ENCODE measurements around the gene RAB5B. TPM values are rescaled to one million over a fixed set of nuclear protein-coding genes. Genes with fewer than 3 reads are reported as not detected.

Gene RAB5B
- 100 to 1,000 TPM in 5 of 7 donors, 10 to 100 TPM in 2; 60.4 to 136 (median 117) TPM for total RNA-seq
- 100 to 1,000 TPM in 1 of 2 donors, 10 to 100 TPM in 1; 81.7 to 217 TPM for polyA plus RNA-seq
- long read RNA-seq, donor 1, full-length matches to known transcripts = 9 of 33 reads
- long read RNA-seq, donor 1, partial matches to known transcripts = 21 of 33 reads
- long read RNA-seq, donor 1, other reads (novel, unspliced or antisense) = 3 of 33 reads
- long read RNA-seq, donor 2, full-length matches to known transcripts = 46 of 152 reads
- long read RNA-seq, donor 2, partial matches to known transcripts = 106 of 152 reads
- long read RNA-seq, donor 2, other reads (novel, unspliced or antisense) = 0 of 152 reads
- long read RNA-seq, donor 3, full-length matches to known transcripts = 133 of 197 reads
- long read RNA-seq, donor 3, partial matches to known transcripts = 48 of 197 reads
- long read RNA-seq, donor 3, other reads (novel, unspliced or antisense) = 16 of 197 reads

DNA sequence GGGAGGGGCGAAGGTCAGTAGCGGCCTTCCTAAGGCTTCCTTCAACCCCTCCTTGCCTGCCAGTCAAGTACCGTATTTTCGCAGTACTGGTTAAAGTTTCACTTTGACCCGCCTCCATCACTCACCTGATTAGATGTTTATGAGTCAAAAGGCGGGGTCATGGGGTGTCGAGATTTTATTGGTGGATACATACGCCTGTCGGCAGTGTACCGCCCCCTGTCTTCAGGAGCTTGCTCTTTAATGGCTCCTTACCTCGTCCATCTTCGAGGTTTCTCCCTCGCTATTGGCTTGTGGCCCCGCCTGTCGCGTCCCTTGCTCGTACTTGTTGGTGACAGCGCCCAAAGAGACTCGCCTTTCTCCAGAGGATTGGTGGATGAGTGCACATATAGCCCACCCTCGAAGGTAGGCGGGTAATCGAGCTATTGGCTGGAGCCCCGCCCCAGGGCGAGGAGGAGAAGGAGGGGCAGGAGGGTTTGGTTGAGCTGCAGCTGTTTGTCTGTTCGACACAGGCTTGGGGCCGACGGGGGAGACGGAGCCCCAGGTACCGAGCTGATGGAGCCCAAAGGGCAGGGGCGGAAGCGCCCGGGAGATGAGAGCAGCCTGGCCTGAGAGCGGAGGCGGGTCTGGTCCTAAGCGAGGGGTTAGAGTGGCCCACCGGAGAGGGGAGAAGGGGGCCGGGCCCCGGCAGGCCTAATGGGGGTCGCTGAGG lies at the start of gene RAB5B:
RAB5B (plus strand) TSS at position 480 of the 709 bp plus-strand sequence. CDS start 12,883 bp downstream, outside the sequence.
- Histone ChIP-seq H3K4me1 (ENCODE audit: insufficient read depth) (peaks cover 2% of the 10 kb centered on the region), H3K27ac (peak within 1 kb of the TSS; percentile 80 to 86), H3K27me3 (no peaks in the 10 kb centered on the region), H3K4me3 (peak within 1 kb of the TSS; percentile 70), H3K36me3 (no peaks in the 10 kb centered on the region), H3K9me3 (no peaks in the 10 kb centered on the region)
- intact Hi-C loops (cut with DNase I) = loop anchor here in 1 of 4 donors (5.0 kb wide), 1 partner anchor 41 kb away; the partner anchor contains the start of gene DGKA
- peak; percentile 99 to 100 (median 99) for DNase-seq
- TF ChIP-seq, protein P1, sequence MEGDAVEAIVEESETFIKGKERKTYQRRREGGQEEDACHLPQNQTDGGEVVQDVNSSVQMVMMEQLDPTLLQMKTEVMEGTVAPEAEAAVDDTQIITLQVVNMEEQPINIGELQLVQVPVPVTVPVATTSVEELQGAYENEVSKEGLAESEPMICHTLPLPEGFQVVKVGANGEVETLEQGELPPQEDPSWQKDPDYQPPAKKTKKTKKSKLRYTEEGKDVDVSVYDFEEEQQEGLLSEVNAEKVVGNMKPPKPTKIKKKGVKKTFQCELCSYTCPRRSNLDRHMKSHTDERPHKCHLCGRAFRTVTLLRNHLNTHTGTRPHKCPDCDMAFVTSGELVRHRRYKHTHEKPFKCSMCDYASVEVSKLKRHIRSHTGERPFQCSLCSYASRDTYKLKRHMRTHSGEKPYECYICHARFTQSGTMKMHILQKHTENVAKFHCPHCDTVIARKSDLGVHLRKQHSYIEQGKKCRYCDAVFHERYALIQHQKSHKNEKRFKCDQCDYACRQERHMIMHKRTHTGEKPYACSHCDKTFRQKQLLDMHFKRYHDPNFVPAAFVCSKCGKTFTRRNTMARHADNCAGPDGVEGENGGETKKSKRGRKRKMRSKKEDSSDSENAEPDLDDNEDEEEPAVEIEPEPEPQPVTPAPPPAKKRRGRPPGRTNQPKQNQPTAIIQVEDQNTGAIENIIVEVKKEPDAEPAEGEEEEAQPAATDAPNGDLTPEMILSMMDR (IDR thresholded peaks at IDR 0.05) = peak in 1 of 3 donors; percentile 59
- peak; percentile 90 for TF ChIP-seq POLR2A (IDR thresholded peaks at IDR 0.05)
- TF ChIP-seq EP300 (IDR thresholded peaks at IDR 0.05) = no peak
- 0% methylated on average over 39 of the region's 39 CpGs for WGBS, 3 donors

- no peaks in the 10 kb centered on the region for H3K27me3 ChIP-seq
- H3K36me3 ChIP-seq = no peaks in the 10 kb centered on the region
- intact Hi-C loops (cut with DNase I) = loop anchor here (5.0 kb wide), 4 partner anchors 93 to 198 kb away; partner anchors contain the start of genes DNAJC14 (in 2 of the 4) and CD63 (in 1 of the 4)
- no peaks in the 10 kb centered on the region for H3K9me3 ChIP-seq
- 77 to 81% (median 78%) methylated on average over 4 of the region's 4 CpGs for WGBS, 3 donors
- TF ChIP-seq, protein P1 (IDR thresholded peaks at IDR 0.05) = no peak
- TF ChIP-seq EP300 (IDR thresholded peaks at IDR 0.05) = no peak
- no peak for TF ChIP-seq POLR2A (IDR thresholded peaks at IDR 0.05)
- DNase-seq = no peak
- H3K4me1 ChIP-seq (ENCODE audit: insufficient read depth) = peaks cover 6% of the 10 kb centered on the region
- H3K4me3 ChIP-seq = no peak overlapping the region
- no peak overlapping the region for H3K27ac ChIP-seq
These were observed 48.5 kb upstream of the RAB5B start for GRCh38 chr12:55925371-55925770.

- peaks cover 11% of the 10 kb centered on the region for H3K4me1 ChIP-seq (ENCODE audit: insufficient read depth)
- peak overlapping the region; percentile 80 to 94 for H3K27ac ChIP-seq
- intact Hi-C loops (cut with DNase I) = loop anchor here (5.0 kb wide), 4 partner anchors 94 to 199 kb away; partner anchors contain the start of genes DNAJC14 (in 2 of the 4) and CD63 (in 1 of the 4)
- TF ChIP-seq, protein P1 (IDR thresholded peaks at IDR 0.05) = no peak
- TF ChIP-seq POLR2A (IDR thresholded peaks at IDR 0.05) = no peak
- TF ChIP-seq EP300 (IDR thresholded peaks at IDR 0.05) = no peak
- H3K4me3 ChIP-seq = peak overlapping the region; percentile 87
- no peaks in the 10 kb centered on the region for H3K36me3 ChIP-seq
- no peaks in the 10 kb centered on the region for H3K27me3 ChIP-seq
- 7 to 9% (median 8%) methylated on average over 10 of the region's 10 CpGs for WGBS, 3 donors
- DNase-seq = no peak
- no peaks in the 10 kb centered on the region for H3K9me3 ChIP-seq
These were observed 47.8 kb upstream of the RAB5B start for GRCh38 chr12:55925870-55926737.

All from ovary (tissue), 10 donors.